Measurements from ENCODE around the gene MPC2.
"Not testable (repeated sequence)": the region's sequence is repeated elsewhere in the genome, so short reads cannot be mapped to it uniquely, and the experiment has no call there.

The MPC2 gene

GRCh38 chr1:167905182-167905581, 31.7 kb downstream of the MPC2 start:
- no peak for DNase-seq (ENCODE audit: low read depth in 2 of 2)

GRCh38 chr1:167904652-167905130, 32.2 kb downstream of the MPC2 start:
- DNase-seq (ENCODE audit: low read depth in 2 of 2): no peak

- no peak for DNase-seq (ENCODE audit: low read depth in 2 of 2)
Measured at GRCh38 chr1:167900907-167901306, 36.0 kb downstream of the MPC2 start.

GRCh38 chr1:167899253-167899681, 37.6 kb downstream of the MPC2 start:
- DNase-seq (ENCODE audit: low read depth in 2 of 2): no peak

GRCh38 chr1:167898578-167899222, 38.2 kb downstream of the MPC2 start:
- DNase-seq (ENCODE audit: low read depth in 2 of 2): no peak

- no peak for DNase-seq (ENCODE audit: low read depth in 2 of 2)
Measured at GRCh38 chr1:167893798-167894197, 43.1 kb downstream of the MPC2 start.

GRCh38 chr1:167890400-167890799, 46.5 kb downstream of the MPC2 start:
- DNase-seq (ENCODE audit: low read depth in 2 of 2): no peak

- not testable (repeated sequence) for DNase-seq (ENCODE audit: low read depth in 2 of 2)
Measured at GRCh38 chr1:167887187-167887586, 49.7 kb downstream of the MPC2 start.

- no peak for DNase-seq (ENCODE audit: low read depth in 2 of 2)
Measured at GRCh38 chr1:167882376-167882775, 54.5 kb downstream of the MPC2 start.

GRCh38 chr1:167881786-167882185, 55.1 kb downstream of the MPC2 start:
- DNase-seq (ENCODE audit: low read depth in 2 of 2): no peak

GRCh38 chr1:167881069-167881468, 55.8 kb downstream of the MPC2 start:
- DNase-seq (ENCODE audit: low read depth in 2 of 2): no peak

GRCh38 chr1:167880580-167881021, 56.3 kb downstream of the MPC2 start:
- DNase-seq (ENCODE audit: low read depth in 2 of 2): no peak

- no peak for DNase-seq (ENCODE audit: low read depth in 2 of 2)
Measured at GRCh38 chr1:167879508-167879907, 57.4 kb downstream of the MPC2 start.

GRCh38 chr1:167878372-167879160, 58.3 kb downstream of the MPC2 start:
- no peak for DNase-seq (ENCODE audit: low read depth in 2 of 2)

GRCh38 chr1:167876597-167877175, 60.2 kb downstream of the MPC2 start:
- no peak for DNase-seq (ENCODE audit: low read depth in 2 of 2)

GRCh38 chr1:167871331-167871730, 65.5 kb downstream of the MPC2 start:
- DNase-seq (ENCODE audit: low read depth in 2 of 2): no peak

- not testable (repeated sequence) for DNase-seq (ENCODE audit: low read depth in 2 of 2)
Measured at GRCh38 chr1:167869157-167870001, 67.5 kb downstream of the MPC2 start.

- DNase-seq (ENCODE audit: low read depth in 2 of 2): not testable (repeated sequence)
Measured at GRCh38 chr1:167866739-167867414, 70.0 kb downstream of the MPC2 start.

Data from activated CD4-positive, alpha-beta T cell treated with anti-CD3 and anti-CD28 coated beads for 24 hours (primary cell).